ENCODE results near the gene DCAF10. TPM values are rescaled to one million over a fixed set of nuclear protein-coding genes. Genes with fewer than 3 reads are reported as not detected.

Gene DCAF10
- total and polyA plus RNA-seq, 10 of the 15 experiments (the other 5 are each of a cell fraction or from before 2014, with no cell fraction given), result 3.9 to 21.7 (median 9.8) TPM

GRCh38 chr9:37753489-37754190, 47.0 kb upstream of the DCAF10 start, which contains the start of gene TRMT10B (continued):
- TF ChIP-seq IRF5 (IDR thresholded peaks at IDR 0.05; ENCODE audit: borderline replicate concordance) (no peak), CBFB (IDR thresholded peaks at IDR 0.05; ENCODE audit: low read depth) (no peak), IKZF1 (conservative IDR thresholded peaks at IDR 0.05) (peak; percentile 77), SUPT20H (IDR thresholded peaks at IDR 0.05; ENCODE audit: borderline replicate concordance, control insufficient read depth, low read depth, low read length) (no peak), SIN3A (IDR thresholded peaks at IDR 0.05; ENCODE audit: low read depth, low read length) (no peak), E2F4 (IDR thresholded peaks at IDR 0.05; ENCODE audit: low read depth, low read length) (no peak), STAT1 (conservative IDR thresholded peaks at IDR 0.05) (no peak), FOS (IDR thresholded peaks at IDR 0.05; ENCODE audit: borderline replicate concordance, extremely low read depth, insufficient read length) (no peak), TCF7 (IDR thresholded peaks at IDR 0.05; ENCODE audit: borderline replicate concordance) (no peak), POU2F2 (IDR thresholded peaks at IDR 0.05; ENCODE audit: borderline replicate concordance, low read depth, low read length) (no peak), KDM1A (IDR thresholded peaks at IDR 0.05; ENCODE audit: borderline replicate concordance) (no peak), RELA (IDR thresholded peaks at IDR 0.05; ENCODE audit: borderline replicate concordance, partially characterized antibody) (no peak), EP300 (IDR thresholded peaks at IDR 0.05; ENCODE audit: borderline replicate concordance in 1 of 2, control insufficient read depth in 1 of 2, low read depth in 2 of 2, low read length in 2 of 2) (no peak), TCF12 (IDR thresholded peaks at IDR 0.05; ENCODE audit: low read depth, low read length) (no peak), ZBTB4 (CRISPR knock-in tag; IDR thresholded peaks at IDR 0.05) (no peak), MEF2A (IDR thresholded peaks at IDR 0.05; ENCODE audit: insufficient read depth, low read depth, low read length) (no peak), CHD4 (IDR thresholded peaks at IDR 0.05) (no peak), KLF5 (IDR thresholded peaks at IDR 0.05; ENCODE audit: partially characterized antibody) (no peak), KAT2A (conservative IDR thresholded peaks at IDR 0.05; ENCODE audit: control insufficient read depth, low read depth, low read length) (no peak), ETV6 (conservative IDR thresholded peaks at IDR 0.05 in 1 of 2, IDR thresholded peaks at IDR 0.05 in 1 of 2; ENCODE audit: borderline replicate concordance in 1 of 2, low read depth in 1 of 2) (no peak), FOXK2 (IDR thresholded peaks at IDR 0.05) (no peak), MEF2B (IDR thresholded peaks at IDR 0.05; ENCODE audit: partially characterized antibody, poor library complexity, severe bottlenecking) (peak; percentile 40), MYC (IDR thresholded peaks at IDR 0.05; ENCODE audit: insufficient read depth, insufficient read length, insufficient replicate concordance, low read length, severe bottlenecking) (no peak)

All from GM12878 (cell line).